Measurements from ENCODE around the gene ARHGEF17. TPM values are rescaled to one million over a fixed set of nuclear protein-coding genes. Genes with fewer than 3 reads are reported as not detected.

Gene ARHGEF17
- total RNA-seq, 2 donors from 2014 or later: 8.6 to 13.4 TPM

DNA sequence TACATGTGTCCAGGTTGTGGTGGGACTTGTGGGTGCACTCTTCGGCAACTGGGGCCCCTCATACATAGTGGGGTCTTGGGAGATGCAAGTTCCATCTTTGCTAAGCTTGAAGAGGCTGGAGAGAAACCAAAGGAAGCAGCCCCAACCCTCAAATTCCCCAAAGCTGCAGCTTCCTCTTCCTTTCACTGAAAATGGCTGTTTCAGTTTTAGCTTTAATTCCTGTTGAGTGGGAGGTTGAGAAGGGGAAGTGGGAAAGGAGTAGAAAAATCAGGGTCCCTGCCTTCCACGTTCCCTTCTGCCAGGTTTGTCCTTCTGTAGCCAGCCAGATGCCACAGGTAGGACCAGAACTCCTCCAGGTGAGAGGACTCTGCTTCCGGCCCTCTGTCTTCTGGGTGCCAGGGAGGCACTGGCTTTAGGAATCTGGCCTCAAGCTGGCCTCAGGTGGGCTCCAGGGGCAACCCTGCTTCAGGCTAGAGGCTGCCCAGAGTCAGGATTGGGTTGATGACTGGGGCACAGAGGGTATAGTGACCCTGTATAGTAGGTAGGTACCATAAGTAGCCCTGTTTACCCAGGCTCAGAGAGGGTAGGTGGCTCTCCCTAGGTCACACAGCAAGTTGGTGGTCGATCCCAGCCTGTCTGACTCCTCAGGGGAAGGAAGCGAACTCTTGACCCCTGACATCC lies 19.7 kb upstream of the ARHGEF17 start:
- Histone ChIP-seq H3K4me3 (no peak overlapping the region), H3K36me3 (no peaks in the 10 kb centered on the region), H3K27ac (peak overlapping the region; percentile 29), H3K9me3 (no peaks in the 10 kb centered on the region), H3K4me1 (peaks cover 5% of the 10 kb centered on the region), H3K27me3 (no peaks in the 10 kb centered on the region), H3K9ac (ENCODE audit: low read depth in 2 of 2, low read length in 2 of 2) (peak overlapping the region in 1 of 2 donors; percentile 29)
- intact Hi-C loops (cut with DNase I): loop anchor here (2.0 to 10.0 kb wide), 3 partner anchors 54 to 456 kb away; no protein-coding TSS in a partner anchor
- no peak for DNase-seq
- TF ChIP-seq, protein P1, sequence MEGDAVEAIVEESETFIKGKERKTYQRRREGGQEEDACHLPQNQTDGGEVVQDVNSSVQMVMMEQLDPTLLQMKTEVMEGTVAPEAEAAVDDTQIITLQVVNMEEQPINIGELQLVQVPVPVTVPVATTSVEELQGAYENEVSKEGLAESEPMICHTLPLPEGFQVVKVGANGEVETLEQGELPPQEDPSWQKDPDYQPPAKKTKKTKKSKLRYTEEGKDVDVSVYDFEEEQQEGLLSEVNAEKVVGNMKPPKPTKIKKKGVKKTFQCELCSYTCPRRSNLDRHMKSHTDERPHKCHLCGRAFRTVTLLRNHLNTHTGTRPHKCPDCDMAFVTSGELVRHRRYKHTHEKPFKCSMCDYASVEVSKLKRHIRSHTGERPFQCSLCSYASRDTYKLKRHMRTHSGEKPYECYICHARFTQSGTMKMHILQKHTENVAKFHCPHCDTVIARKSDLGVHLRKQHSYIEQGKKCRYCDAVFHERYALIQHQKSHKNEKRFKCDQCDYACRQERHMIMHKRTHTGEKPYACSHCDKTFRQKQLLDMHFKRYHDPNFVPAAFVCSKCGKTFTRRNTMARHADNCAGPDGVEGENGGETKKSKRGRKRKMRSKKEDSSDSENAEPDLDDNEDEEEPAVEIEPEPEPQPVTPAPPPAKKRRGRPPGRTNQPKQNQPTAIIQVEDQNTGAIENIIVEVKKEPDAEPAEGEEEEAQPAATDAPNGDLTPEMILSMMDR (IDR thresholded peaks at IDR 0.05): no peak

DNA sequence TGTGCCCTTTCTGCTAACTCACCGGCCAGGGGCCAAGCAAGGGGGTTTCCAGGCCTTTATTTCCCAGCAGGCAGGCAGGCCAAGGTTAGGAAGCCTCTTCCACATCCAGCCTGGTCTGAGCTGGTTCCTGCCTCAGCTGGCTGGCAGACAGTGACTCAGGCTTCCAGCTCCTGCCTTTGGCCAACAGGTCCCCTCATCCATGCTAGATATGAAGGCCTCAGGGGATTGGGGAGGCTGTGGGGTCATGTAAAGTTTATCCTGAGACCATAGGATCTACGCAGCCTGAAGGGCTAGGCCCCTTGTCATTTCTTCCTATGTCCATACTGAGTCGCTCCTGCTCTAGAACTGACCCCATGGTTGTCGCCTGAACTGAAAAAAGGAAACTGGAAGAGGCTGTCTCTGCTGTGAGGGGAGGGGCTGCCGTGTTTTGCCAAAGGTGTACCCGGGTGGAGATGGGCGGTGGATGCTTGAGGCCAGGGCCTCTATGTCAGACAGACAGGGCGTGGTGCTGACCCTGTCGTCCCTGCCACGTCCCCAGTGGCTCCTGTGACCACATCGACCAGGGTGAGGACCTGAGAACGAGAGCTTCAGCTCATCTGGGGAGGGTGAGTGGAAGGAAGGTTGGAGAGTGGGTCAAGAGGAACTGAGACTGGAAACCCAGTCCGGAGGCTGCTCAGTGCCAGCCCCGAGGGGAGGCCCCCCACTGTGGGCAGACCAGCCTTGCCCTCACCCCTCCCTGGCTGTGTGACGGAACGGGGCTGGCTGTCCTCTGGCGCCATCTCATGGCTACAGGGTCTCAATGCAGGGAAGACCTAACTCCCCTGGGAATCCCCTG lies 19.0 kb upstream of the ARHGEF17 start:
- peak overlapping the region; percentile 29 for H3K27ac ChIP-seq
- DNase-seq: peak; percentile 67
- intact Hi-C loops (cut with DNase I): loop anchor here (2.0 to 10.0 kb wide), 3 partner anchors 54 to 457 kb away; no protein-coding TSS in a partner anchor
- H3K9me3 ChIP-seq: no peaks in the 10 kb centered on the region
- H3K9ac ChIP-seq (ENCODE audit: low read depth in 2 of 2, low read length in 2 of 2): peak overlapping the region; percentile 31 to 53
- TF ChIP-seq, protein P1 (IDR thresholded peaks at IDR 0.05): peak; percentile 76
- H3K4me3 ChIP-seq: no peak overlapping the region
- no peaks in the 10 kb centered on the region for H3K27me3 ChIP-seq
- no peaks in the 10 kb centered on the region for H3K36me3 ChIP-seq
- peaks cover 5% of the 10 kb centered on the region for H3K4me1 ChIP-seq

DNA sequence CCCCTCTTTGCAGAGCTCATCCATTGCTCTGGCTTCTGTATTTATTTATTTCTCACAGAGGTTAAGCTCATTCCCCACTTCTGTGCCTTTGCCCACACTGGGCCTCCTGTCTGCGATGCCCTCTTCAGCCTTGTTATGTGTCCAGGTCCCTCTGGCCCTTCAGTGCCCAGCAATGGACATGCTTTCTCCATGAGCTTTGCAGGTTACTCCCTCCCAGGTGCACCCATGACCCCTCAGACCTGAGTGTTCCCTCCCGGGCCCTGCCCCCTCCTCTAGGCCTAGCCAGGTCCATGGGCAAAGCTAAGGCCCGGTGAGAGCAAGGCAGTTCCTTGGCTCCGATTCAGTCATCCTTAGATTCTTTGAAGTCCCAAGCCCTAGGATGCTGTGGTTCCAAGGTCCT lies 17.5 kb upstream of the ARHGEF17 start:
- TF ChIP-seq, protein P1 (IDR thresholded peaks at IDR 0.05): no peak

DNA sequence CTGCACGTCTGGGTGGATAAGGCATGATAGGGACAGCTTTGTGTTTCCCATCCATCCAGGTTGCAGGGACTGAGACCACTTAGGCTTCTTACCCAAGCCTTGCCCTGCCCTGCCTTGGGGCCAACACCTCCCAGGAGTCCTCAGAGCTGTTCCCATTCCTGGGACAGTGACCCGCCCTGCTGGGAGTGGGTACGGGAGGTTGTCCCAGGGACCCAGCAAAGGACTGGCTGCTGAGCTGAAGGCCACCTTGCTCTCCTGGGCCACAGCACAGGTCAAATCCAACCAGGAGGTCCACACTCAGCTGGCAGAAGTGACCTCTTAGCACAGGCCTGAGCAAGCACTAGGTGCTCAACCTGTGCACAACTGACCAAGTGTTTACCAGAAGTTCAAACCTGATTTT lies 16.9 kb upstream of the ARHGEF17 start:
- H3K27me3 ChIP-seq: no peaks in the 10 kb centered on the region
- DNase-seq: no peak
- H3K4me1 ChIP-seq: peaks cover 5% of the 10 kb centered on the region
- TF ChIP-seq, protein P1 (IDR thresholded peaks at IDR 0.05): no peak
- no peak overlapping the region for H3K9ac ChIP-seq (ENCODE audit: low read depth in 2 of 2, low read length in 2 of 2)
- no peak overlapping the region for H3K27ac ChIP-seq
- no peaks in the 10 kb centered on the region for H3K36me3 ChIP-seq
- H3K9me3 ChIP-seq: no peaks in the 10 kb centered on the region
- intact Hi-C loops (cut with DNase I): loop anchor here (10.0 kb wide), 1 partner anchor 104 kb away; no protein-coding TSS in a partner anchor
- no peak overlapping the region for H3K4me3 ChIP-seq

More for the DNA sequence above, 17.5 kb upstream of the ARHGEF17 start:
- H3K9me3 ChIP-seq: no peaks in the 10 kb centered on the region
- intact Hi-C loops (cut with DNase I): loop anchor here (10.0 kb wide), 1 partner anchor 104 kb away; no protein-coding TSS in a partner anchor
- H3K9ac ChIP-seq (ENCODE audit: low read depth in 2 of 2, low read length in 2 of 2): no peak overlapping the region
- H3K27ac ChIP-seq: no peak overlapping the region
- H3K36me3 ChIP-seq: no peaks in the 10 kb centered on the region
- peaks cover 5% of the 10 kb centered on the region for H3K4me1 ChIP-seq
- DNase-seq: no peak
- H3K4me3 ChIP-seq: no peak overlapping the region
- no peaks in the 10 kb centered on the region for H3K27me3 ChIP-seq

DNA sequence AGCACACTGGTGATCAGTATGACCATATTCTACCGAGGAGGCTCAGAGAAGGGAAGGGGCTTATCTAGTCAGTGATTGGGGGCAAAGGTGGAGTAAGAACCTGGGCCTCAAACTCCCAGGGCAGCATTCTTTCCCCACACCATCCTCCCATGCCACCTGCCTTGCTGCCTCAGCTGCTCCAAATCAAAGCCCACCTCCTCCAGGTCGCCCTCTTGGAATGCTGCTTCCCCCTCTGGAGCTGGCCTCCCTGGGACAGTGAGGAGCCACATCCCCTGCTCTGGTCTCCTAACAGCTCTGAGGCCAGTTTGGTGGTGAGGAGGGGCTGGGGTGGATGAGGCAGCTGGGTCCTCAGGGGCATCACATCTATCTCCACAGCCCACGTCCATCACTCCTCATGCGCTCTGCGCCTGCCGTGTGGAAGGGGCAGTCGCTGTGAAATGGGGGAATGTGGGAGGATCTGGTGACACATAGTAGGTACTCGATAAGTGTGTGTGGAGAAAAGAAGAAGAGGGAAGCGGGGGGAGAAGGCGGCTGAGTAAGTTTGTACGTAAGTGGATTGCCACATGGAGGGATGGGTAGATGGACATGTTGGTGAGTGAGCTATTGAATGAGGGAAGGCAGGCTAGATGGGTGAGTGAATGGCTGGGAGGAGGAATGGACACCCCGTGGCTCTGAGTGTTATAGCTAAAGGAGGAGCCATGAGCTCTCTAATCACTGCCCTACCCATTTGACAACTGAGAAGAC lies 16.1 kb upstream of the ARHGEF17 start:
- DNase-seq: no peak
- TF ChIP-seq, protein P1 (IDR thresholded peaks at IDR 0.05): no peak
- Histone ChIP-seq H3K9ac (ENCODE audit: low read depth in 2 of 2, low read length in 2 of 2) (no peak overlapping the region), H3K4me1 (peaks cover 5% of the 10 kb centered on the region), H3K4me3 (no peak overlapping the region), H3K36me3 (no peaks in the 10 kb centered on the region), H3K27me3 (no peaks in the 10 kb centered on the region), H3K9me3 (no peaks in the 10 kb centered on the region), H3K27ac (no peak overlapping the region)
- intact Hi-C loops (cut with DNase I): loop anchor here (10.0 kb wide), 1 partner anchor 103 kb away; no protein-coding TSS in a partner anchor
